Measurements from ENCODE around the gene LTBP2. TPM values are rescaled to one million over a fixed set of nuclear protein-coding genes. Genes with fewer than 3 reads are reported as not detected.

LTBP2 gene
- total RNA-seq, 1 donor from 2014 or later, result 0.07 TPM

DNA sequence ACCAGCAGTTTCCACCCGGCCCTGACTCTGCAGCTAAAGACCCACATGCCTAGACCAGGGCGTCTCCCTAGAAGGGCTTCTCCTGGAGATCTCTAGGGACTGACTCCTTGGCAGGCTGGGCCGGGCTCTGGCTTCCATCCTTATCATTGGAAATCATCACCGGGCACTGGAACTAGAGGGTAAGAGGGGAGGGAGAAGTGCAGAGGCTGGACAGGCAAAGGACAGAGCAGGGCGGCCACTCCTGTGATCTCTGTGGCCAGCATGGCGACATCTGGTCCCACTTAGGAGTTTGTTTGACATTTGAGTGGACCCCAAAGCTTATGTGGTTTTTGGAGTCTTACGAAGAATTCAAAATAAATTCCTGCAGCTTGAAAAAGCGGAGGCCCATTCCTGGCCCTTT, 7.1 kb downstream of the LTBP2 start:
- no peak for DNase-seq (ENCODE audit: low spot score)
- intact Hi-C loops (cut with micrococcal nuclease), result loop anchor here (5.0 kb wide), 1 partner anchor 107 kb away; the partner anchor contains the start of genes AREL1 and FCF1
- Mint-ChIP-seq H3K4me3 (ENCODE audit: low read depth) (no peak overlapping the region), H3K27ac (no peak overlapping the region), H3K4me1 (ENCODE audit: low read depth) (peaks cover 3% of the 10 kb centered on the region), H3K9me3 (no peaks in the 10 kb centered on the region), H3K36me3 (ENCODE audit: low read depth) (no peaks in the 10 kb centered on the region), H3K27me3 (ENCODE audit: low read depth) (peaks cover 14% of the 10 kb centered on the region)

DNA sequence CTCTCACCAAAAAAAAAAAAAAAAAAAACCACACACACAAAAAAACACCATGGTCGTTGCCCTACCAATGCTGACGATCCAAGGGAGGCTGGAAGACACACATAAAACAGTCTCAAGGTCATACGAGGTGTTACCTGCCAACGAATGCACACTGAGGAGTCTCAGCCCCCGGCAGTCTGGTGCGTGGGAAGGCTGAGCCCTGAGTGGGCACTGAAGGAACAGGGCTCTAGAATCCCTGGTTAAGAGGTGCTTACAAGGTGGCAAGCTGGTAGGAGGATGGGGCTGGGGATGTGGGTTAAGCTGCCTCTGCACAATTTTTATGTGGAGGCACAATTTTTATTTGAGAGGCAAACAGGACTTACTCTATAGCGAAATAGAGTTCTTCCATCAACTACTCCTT, 7.9 kb downstream of the LTBP2 start:
- Mint-ChIP-seq H3K4me3 (ENCODE audit: low read depth) (no peak overlapping the region), H3K4me1 (ENCODE audit: low read depth) (peaks cover 2% of the 10 kb centered on the region), H3K27me3 (ENCODE audit: low read depth) (peaks cover 7% of the 10 kb centered on the region), H3K27ac (no peak overlapping the region), H3K9me3 (no peaks in the 10 kb centered on the region), H3K36me3 (ENCODE audit: low read depth) (no peaks in the 10 kb centered on the region)
- intact Hi-C loops (cut with micrococcal nuclease), result no loop called here
- DNase-seq (ENCODE audit: low spot score), result no peak

- Mint-ChIP-seq H3K36me3 (ENCODE audit: low read depth) (no peaks in the 10 kb centered on the region), H3K4me3 (ENCODE audit: low read depth) (no peak overlapping the region), H3K27ac (no peak overlapping the region), H3K9me3 (no peaks in the 10 kb centered on the region), H3K4me1 (ENCODE audit: low read depth) (no peaks in the 10 kb centered on the region), H3K27me3 (ENCODE audit: low read depth) (peaks cover 4% of the 10 kb centered on the region)
- intact Hi-C loops (cut with micrococcal nuclease), result no loop called here
- no peak for DNase-seq (ENCODE audit: low spot score)
These were observed 10.1 kb downstream of the LTBP2 start for GRCh38 chr14:74601982-74602381.

GRCh38 chr14:74599946-74600345, 12.1 kb downstream of the LTBP2 start:
- Mint-ChIP-seq H3K4me3 (ENCODE audit: low read depth) (no peak overlapping the region), H3K9me3 (no peaks in the 10 kb centered on the region), H3K36me3 (ENCODE audit: low read depth) (no peaks in the 10 kb centered on the region), H3K27me3 (ENCODE audit: low read depth) (peaks cover 4% of the 10 kb centered on the region), H3K27ac (no peak overlapping the region), H3K4me1 (ENCODE audit: low read depth) (no peaks in the 10 kb centered on the region)
- intact Hi-C loops (cut with micrococcal nuclease), result no loop called here
- DNase-seq (ENCODE audit: low spot score), result no peak

GRCh38 chr14:74599321-74599761, 12.7 kb downstream of the LTBP2 start:
- H3K27me3 Mint-ChIP-seq (ENCODE audit: low read depth), result peaks cover 4% of the 10 kb centered on the region
- intact Hi-C loops (cut with micrococcal nuclease), result no loop called here
- H3K9me3 Mint-ChIP-seq, result no peaks in the 10 kb centered on the region
- H3K27ac Mint-ChIP-seq, result no peak overlapping the region
- no peaks in the 10 kb centered on the region for H3K36me3 Mint-ChIP-seq (ENCODE audit: low read depth)
- no peak overlapping the region for H3K4me3 Mint-ChIP-seq (ENCODE audit: low read depth)
- DNase-seq (ENCODE audit: low spot score), result no peak
- H3K4me1 Mint-ChIP-seq (ENCODE audit: low read depth), result no peaks in the 10 kb centered on the region

GRCh38 chr14:74596741-74597450, 15.1 kb downstream of the LTBP2 start:
- Mint-ChIP-seq H3K27ac (no peak overlapping the region), H3K27me3 (ENCODE audit: low read depth) (no peaks in the 10 kb centered on the region), H3K36me3 (ENCODE audit: low read depth) (no peaks in the 10 kb centered on the region), H3K4me1 (ENCODE audit: low read depth) (no peaks in the 10 kb centered on the region), H3K4me3 (ENCODE audit: low read depth) (no peak overlapping the region), H3K9me3 (no peaks in the 10 kb centered on the region)
- intact Hi-C loops (cut with micrococcal nuclease), result no loop called here
- DNase-seq (ENCODE audit: low spot score), result no peak

DNA sequence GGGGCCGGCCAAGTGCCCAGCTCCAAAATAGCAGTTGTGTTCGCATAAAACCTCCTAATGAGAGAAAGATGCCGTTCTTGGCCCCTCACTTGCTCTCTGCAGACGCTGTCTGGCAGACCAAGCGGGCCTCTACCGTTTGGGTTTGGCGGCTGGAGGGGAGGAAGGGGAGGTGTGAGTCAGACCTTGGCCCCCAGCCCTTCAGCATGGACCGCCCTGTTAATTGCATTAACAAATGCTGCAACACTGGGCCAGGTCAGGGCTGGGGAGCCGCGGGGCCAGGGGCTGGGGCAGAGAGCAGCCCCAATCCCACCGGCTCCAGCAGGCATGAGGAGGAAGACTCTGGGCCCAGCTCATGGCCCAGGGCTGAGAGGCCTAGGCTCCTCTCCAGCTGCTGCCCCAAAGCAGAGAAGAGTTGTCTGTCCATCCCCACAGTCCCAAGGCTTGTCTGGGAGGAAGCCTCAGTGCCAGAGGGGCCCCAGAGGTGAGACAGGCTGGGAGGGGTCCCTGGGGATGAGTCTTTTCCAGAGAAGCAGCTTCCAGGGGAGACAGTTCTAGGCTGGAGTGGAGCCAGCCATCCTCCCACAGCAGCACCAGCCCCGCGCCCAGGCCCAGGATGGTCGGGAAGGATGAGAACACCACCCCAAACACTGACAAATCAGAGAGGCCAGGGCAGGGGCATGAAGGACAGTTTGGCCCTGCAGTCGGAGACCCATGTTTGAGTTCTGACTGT, 16.9 kb downstream of the LTBP2 start:
- Mint-ChIP-seq H3K4me3 (ENCODE audit: low read depth) (no peak overlapping the region), H3K27ac (no peak overlapping the region), H3K9me3 (no peaks in the 10 kb centered on the region), H3K27me3 (ENCODE audit: low read depth) (peaks cover 1% of the 10 kb centered on the region), H3K4me1 (ENCODE audit: low read depth) (no peaks in the 10 kb centered on the region), H3K36me3 (ENCODE audit: low read depth) (no peaks in the 10 kb centered on the region)
- intact Hi-C loops (cut with micrococcal nuclease), result no loop called here
- no peak for DNase-seq (ENCODE audit: low spot score)

- Mint-ChIP-seq H3K27ac (no peak overlapping the region), H3K4me1 (ENCODE audit: low read depth) (no peaks in the 10 kb centered on the region), H3K9me3 (no peaks in the 10 kb centered on the region), H3K27me3 (ENCODE audit: low read depth) (peaks cover 1% of the 10 kb centered on the region), H3K4me3 (ENCODE audit: low read depth) (no peak overlapping the region), H3K36me3 (ENCODE audit: low read depth) (no peaks in the 10 kb centered on the region)
- DNase-seq (ENCODE audit: low spot score), result no peak
- intact Hi-C loops (cut with micrococcal nuclease), result no loop called here
These were observed 17.4 kb downstream of the LTBP2 start for GRCh38 chr14:74594606-74595005.

DNA sequence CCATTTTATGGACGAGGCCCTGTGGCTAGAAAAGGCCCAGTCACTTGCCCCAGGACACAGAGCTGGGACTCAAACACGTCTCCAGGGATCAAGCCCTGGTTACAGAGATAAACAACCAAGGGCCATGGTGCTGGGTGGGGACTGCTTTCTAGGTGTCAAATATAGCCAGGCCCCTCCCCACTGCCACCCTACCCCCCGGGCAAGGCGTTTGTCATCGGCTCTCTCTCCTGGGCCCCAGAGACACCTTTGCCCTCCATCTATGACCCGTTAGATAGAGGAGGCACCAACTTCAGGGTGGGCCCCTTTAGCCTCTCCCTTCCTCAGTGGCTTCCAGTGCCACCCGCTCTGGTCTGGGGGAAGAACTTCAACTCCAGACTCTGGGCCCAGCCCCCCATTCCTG, 18.0 kb downstream of the LTBP2 start:
- no peaks in the 10 kb centered on the region for H3K36me3 Mint-ChIP-seq (ENCODE audit: low read depth)
- no peaks in the 10 kb centered on the region for H3K4me1 Mint-ChIP-seq (ENCODE audit: low read depth)
- peaks cover 1% of the 10 kb centered on the region for H3K27me3 Mint-ChIP-seq (ENCODE audit: low read depth)
- no peak overlapping the region for H3K27ac Mint-ChIP-seq
- no peak for DNase-seq (ENCODE audit: low spot score)
- intact Hi-C loops (cut with micrococcal nuclease), result no loop called here
- no peak overlapping the region for H3K4me3 Mint-ChIP-seq (ENCODE audit: low read depth)
- no peaks in the 10 kb centered on the region for H3K9me3 Mint-ChIP-seq

GRCh38 chr14:74593241-74593953, 18.6 kb downstream of the LTBP2 start:
- DNase-seq (ENCODE audit: low spot score), result no peak
- intact Hi-C loops (cut with micrococcal nuclease), result no loop called here
- no peak overlapping the region for H3K27ac Mint-ChIP-seq
- no peaks in the 10 kb centered on the region for H3K36me3 Mint-ChIP-seq (ENCODE audit: low read depth)
- H3K9me3 Mint-ChIP-seq, result no peaks in the 10 kb centered on the region
- H3K27me3 Mint-ChIP-seq (ENCODE audit: low read depth), result peaks cover 1% of the 10 kb centered on the region
- no peaks in the 10 kb centered on the region for H3K4me1 Mint-ChIP-seq (ENCODE audit: low read depth)
- no peak overlapping the region for H3K4me3 Mint-ChIP-seq (ENCODE audit: low read depth)

DNA sequence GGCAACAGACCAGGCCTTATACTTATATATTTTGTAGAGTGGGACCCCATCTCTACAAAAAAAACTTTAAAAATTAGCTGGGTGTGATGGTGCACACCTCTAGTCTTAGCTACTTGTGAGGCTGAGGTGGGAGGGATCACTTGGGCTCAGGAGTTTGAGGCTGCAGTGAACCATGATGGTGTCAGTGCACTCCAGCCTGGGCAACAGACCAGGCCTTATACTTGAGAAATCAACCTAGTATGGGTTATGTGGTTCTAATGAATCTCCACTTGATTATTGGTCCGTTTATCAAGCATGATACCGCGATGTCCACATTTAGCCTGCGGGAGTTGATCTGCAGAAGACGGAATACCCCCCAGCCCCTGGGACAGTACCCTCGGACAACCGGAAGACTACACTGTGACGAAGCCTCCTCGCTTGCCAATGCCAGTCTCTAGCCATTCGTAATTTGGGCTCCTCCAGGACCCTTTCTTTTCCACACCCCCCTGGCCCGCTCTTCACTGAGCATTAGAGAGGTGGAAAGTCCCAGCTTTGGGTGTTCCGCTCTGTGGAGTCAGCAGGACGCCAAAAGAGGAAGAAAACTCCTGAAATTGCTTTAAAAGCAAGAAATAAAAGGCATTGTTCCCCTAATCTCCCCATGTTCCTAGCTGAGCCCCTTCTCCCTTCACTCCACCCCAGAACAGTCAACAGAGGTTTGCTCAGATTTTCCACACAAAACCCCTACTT, 19.4 kb downstream of the LTBP2 start:
- DNase-seq (ENCODE audit: low spot score), result no peak
- H3K9me3 Mint-ChIP-seq, result no peaks in the 10 kb centered on the region
- no peak overlapping the region for H3K4me3 Mint-ChIP-seq (ENCODE audit: low read depth)
- H3K4me1 Mint-ChIP-seq (ENCODE audit: low read depth), result no peaks in the 10 kb centered on the region
- intact Hi-C loops (cut with micrococcal nuclease), result no loop called here
- H3K36me3 Mint-ChIP-seq (ENCODE audit: low read depth), result no peaks in the 10 kb centered on the region
- peaks cover 1% of the 10 kb centered on the region for H3K27me3 Mint-ChIP-seq (ENCODE audit: low read depth)
- H3K27ac Mint-ChIP-seq, result no peak overlapping the region

DNA sequence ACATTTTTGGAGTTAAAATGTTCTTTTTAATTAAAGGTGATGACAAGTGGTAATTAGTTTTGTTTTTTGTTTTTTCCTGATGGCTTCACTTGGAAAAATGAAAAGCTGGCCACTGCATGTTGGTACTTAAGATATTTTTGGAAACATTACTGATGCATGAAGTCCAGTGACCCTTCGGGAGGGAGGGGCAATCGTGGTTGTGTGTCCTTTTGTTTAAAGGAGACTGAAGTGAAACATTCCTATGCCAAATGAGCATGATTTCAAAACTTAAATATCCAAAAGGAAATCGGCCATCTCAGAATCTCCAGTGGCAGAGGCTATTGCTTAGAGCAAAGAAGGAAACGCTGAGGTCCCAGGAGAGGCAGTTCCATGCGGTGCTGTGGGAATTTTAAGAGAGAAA, 20.1 kb downstream of the LTBP2 start:
- intact Hi-C loops (cut with micrococcal nuclease), result no loop called here
- DNase-seq (ENCODE audit: low spot score), result no peak
- H3K9me3 Mint-ChIP-seq, result no peaks in the 10 kb centered on the region
- no peaks in the 10 kb centered on the region for H3K36me3 Mint-ChIP-seq (ENCODE audit: low read depth)
- H3K27ac Mint-ChIP-seq, result no peak overlapping the region
- no peaks in the 10 kb centered on the region for H3K4me1 Mint-ChIP-seq (ENCODE audit: low read depth)
- H3K27me3 Mint-ChIP-seq (ENCODE audit: low read depth), result peaks cover 1% of the 10 kb centered on the region
- no peak overlapping the region for H3K4me3 Mint-ChIP-seq (ENCODE audit: low read depth)
